Colonic mucosa (tissue), 4 donors: ENCODE measurements around the gene POLR3GL. TPM values are rescaled to one million over a fixed set of nuclear protein-coding genes. Genes with fewer than 3 reads are reported as not detected.

Experiments
- DNase-seq: peaks from one replicate; pipeline ENCODE4 v3.0.0-alpha.2; 2020
- H3K27ac ChIP-seq: fragments of 200-600 bp; one replicate; pipeline ENCODE4 v1.8.0; 2021
- H3K27me3 ChIP-seq: fragments of 200-600 bp; one replicate; pipeline ENCODE4 v1.8.0; 2021
- H3K36me3 ChIP-seq: fragments of 200-600 bp; one replicate; pipeline ENCODE4 v1.8.0; 2021
- H3K4me1 ChIP-seq: fragments of 200-600 bp; one replicate; pipeline ENCODE4 v1.8.0; 2021; ENCODE audit warnings: mild to moderate bottlenecking
- H3K4me3 ChIP-seq: fragments of 200-600 bp; one replicate; pipeline ENCODE4 v1.8.0; 2021
- H3K9ac ChIP-seq, 2 donors: one replicate each; pipeline ENCODE4 v1.7.0; 2013; ENCODE audit warnings: control low read depth in 2 of 2, low read depth in 2 of 2, low read length in 2 of 2
- H3K9me3 ChIP-seq: fragments of 200-600 bp; one replicate; pipeline ENCODE4 v1.8.0; 2021
- intact Hi-C: fragments of 100-400 bp; cut with DNase I; formaldehyde crosslinking; loops from one replicate; pipeline ENCODE4 v1.14.1; 2022
- total RNA-seq, 2 donors: library from RNA; stranded (reverse); fragmentation: NEBNext Ultra II Directional in 1 of 2; extraction: Animal tissue kit (Norgen Biotek cat#: 25700) in 1 of 2; gene quantifications; one replicate each; pipeline ENCODE4 v1.2.1, GENCODE V29; 2021
- TF ChIP-seq, protein P1 (sequence below): fragments of 200-600 bp; IDR thresholded peaks from one replicate; pipeline ENCODE4 v1.8.0; 2022; ENCODE audit warnings: antibody characterized with exemption, mild to moderate bottlenecking
- donor health status: healthy.
- donor health status: DM: no; HTN: no; CAD: no.
- donor health status: DM: no; HTN: no; CAD: no.

Gene POLR3GL
- total RNA-seq, 2 donors from 2014 or later: 12.6 to 16.1 TPM

DNA sequence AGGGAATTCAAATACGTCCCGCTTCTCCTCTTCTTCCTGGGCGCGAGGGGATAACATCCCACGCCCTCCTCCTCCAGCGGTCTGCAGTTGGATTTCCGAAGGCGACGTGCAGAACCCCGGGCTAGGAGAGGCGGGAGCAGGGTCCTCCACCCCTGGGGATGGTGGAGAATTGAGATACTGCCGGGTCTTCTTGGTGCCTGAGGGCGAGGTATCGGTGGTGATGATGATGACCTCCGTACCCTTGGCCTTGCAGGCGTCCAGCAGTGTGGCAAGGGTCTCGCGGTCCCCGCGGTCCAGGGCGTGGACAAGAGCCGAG, 3.4 kb upstream of the POLR3GL start:
- no peak for DNase-seq
- TF ChIP-seq, protein P1, sequence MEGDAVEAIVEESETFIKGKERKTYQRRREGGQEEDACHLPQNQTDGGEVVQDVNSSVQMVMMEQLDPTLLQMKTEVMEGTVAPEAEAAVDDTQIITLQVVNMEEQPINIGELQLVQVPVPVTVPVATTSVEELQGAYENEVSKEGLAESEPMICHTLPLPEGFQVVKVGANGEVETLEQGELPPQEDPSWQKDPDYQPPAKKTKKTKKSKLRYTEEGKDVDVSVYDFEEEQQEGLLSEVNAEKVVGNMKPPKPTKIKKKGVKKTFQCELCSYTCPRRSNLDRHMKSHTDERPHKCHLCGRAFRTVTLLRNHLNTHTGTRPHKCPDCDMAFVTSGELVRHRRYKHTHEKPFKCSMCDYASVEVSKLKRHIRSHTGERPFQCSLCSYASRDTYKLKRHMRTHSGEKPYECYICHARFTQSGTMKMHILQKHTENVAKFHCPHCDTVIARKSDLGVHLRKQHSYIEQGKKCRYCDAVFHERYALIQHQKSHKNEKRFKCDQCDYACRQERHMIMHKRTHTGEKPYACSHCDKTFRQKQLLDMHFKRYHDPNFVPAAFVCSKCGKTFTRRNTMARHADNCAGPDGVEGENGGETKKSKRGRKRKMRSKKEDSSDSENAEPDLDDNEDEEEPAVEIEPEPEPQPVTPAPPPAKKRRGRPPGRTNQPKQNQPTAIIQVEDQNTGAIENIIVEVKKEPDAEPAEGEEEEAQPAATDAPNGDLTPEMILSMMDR: no peak
- H3K27me3 ChIP-seq: peaks cover 25% of the 10 kb centered on the region
- H3K4me1 ChIP-seq: peaks cover 6% of the 10 kb centered on the region
- H3K36me3 ChIP-seq: no peaks in the 10 kb centered on the region
- intact Hi-C loops: no loop called here
- H3K4me3 ChIP-seq: peak overlapping the region; percentile 34
- no peaks in the 10 kb centered on the region for H3K9me3 ChIP-seq
- peak overlapping the region; percentile 65 for H3K27ac ChIP-seq
- H3K9ac ChIP-seq: peak overlapping the region; percentile 61 to 70

DNA sequence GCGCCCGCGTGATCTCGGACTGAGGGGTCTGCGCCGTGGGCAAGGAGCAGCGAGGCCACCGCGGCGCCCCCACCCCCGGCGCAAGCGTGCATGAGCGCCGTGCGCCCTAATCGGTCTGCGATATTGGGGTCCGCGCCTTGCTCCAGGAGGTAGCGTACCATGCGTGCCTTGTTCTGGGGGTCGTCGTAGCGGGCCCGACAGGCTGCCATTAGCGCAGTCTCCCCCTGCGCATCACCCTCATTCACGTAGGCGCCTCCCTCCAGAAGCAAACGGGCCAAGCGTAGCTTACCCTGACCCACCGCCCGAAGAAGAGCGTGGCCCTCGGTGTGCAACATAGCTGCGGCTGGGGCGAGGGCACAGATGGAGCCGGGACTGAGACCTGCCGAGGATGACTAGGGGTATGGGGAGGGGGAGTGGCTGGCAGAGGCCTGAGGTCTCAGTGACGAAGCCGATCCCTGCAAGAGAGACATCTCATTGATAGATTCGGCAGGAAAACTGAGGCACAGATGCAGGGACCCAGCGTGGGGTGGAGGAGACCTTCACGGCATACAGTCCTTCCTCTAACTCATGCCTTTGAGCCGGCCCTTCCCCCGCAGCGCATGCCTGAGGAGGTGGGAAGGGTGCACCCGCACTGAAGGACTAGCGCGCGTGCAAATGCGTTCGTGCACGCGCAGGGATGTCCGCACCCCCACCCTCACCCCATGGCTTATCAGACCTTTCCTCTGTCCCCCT, 2.9 kb upstream of the POLR3GL start:
- H3K9ac ChIP-seq: peak overlapping the region; percentile 61 to 70
- no peaks in the 10 kb centered on the region for H3K9me3 ChIP-seq
- no peak overlapping the region for H3K27ac ChIP-seq
- H3K27me3 ChIP-seq: peaks cover 25% of the 10 kb centered on the region
- peak overlapping the region; percentile 34 for H3K4me3 ChIP-seq
- peaks cover 6% of the 10 kb centered on the region for H3K4me1 ChIP-seq
- intact Hi-C loops: no loop called here
- TF ChIP-seq, protein P1: no peak
- peak; percentile 64 for DNase-seq
- H3K36me3 ChIP-seq: no peaks in the 10 kb centered on the region

DNA sequence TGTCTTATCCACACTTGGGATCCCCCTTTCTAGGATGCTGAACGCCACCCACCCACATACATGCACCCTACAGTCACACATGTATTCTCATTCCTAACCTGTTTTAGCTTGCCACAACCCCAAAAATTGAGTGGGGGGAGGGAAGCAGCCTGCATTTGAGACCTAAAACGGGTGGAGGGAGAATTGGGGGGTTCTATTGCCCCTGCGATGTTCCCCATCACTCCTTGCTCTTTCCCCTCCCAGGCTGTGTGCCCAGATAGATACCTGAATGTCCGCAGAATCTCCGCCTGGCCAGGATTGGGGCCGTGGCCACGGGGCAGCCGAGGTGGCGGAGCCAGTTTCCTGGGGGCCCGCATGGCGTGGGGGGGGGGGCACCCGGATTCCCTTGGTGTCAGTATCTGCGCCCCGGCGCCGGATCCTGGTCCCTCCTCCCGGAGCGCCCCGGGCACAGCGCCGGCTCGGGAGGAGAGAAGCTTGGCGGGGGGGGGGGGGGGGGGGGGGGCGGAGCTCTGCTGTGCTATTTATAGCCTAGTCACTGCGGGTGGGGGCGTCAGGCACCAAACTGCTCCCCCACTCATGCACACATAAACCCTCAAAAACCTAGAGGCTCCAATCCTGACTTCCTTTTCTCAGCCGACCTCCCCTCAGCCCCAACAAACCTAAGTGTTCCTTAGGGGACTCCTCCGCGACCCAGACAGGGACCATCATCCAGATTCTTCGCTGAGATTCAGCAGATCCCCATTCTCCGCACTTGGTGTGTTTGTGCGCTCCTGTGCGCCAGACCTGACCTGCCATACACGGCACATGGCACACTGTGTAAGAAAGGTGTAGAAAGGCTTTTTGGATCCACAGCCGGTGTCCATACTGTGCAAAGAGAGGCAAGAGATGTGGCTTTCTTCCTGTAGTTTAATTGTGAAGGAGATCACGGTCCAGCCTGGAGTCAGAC, 2.1 kb upstream of the POLR3GL start:
- DNase-seq: no peak
- no peaks in the 10 kb centered on the region for H3K9me3 ChIP-seq
- H3K9ac ChIP-seq: peak overlapping the region; percentile 61 to 70
- peak overlapping the region; percentile 34 for H3K4me3 ChIP-seq
- peaks cover 25% of the 10 kb centered on the region for H3K27me3 ChIP-seq
- no peaks in the 10 kb centered on the region for H3K36me3 ChIP-seq
- H3K4me1 ChIP-seq: peaks cover 6% of the 10 kb centered on the region
- intact Hi-C loops: no loop called here
- TF ChIP-seq, protein P1: no peak
- no peak overlapping the region for H3K27ac ChIP-seq

DNA sequence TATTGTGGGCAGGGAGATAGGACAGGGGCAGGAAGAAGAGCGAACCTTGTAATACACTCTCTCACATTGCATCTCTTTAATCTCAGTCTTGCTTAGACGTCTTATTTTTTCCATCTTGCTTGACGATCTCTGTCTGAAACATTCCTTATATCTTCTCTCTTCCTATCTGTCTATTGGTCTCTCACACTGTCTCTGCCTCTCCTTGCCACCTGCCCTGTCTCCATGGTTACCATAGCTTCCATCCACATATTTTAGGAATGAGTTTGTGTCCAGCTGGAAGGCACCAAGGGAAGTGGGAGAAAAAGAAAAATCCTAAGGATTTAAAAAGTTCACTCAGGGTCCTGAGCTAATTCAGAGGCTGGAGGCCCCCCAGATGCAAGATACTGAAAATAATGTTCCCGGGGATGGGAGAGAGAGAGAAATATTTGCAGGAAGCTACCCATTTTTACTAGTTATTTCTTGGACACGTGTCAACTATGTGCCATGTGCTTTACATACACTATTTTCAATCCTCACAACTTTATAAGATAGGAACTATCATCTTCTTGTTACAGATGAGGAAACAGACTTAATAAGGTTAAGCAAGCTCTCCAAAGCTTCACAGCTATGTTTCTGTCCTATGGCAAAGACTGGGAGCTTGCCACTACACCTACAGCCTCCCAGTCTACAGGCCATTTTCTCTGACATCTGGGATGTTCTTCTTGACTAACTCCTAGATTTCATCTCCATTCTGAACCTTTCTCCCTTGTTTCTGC, 1.0 kb upstream of the POLR3GL start:
- intact Hi-C loops: no loop called here
- no peak for DNase-seq
- peak overlapping the region; percentile 64 for H3K27ac ChIP-seq
- H3K9me3 ChIP-seq: no peaks in the 10 kb centered on the region
- no peaks in the 10 kb centered on the region for H3K36me3 ChIP-seq
- H3K4me3 ChIP-seq: peak overlapping the region; percentile 48
- H3K4me1 ChIP-seq: peaks cover 6% of the 10 kb centered on the region
- TF ChIP-seq, protein P1: no peak
- H3K9ac ChIP-seq: peak overlapping the region; percentile 53 to 86
- peaks cover 25% of the 10 kb centered on the region for H3K27me3 ChIP-seq

DNA sequence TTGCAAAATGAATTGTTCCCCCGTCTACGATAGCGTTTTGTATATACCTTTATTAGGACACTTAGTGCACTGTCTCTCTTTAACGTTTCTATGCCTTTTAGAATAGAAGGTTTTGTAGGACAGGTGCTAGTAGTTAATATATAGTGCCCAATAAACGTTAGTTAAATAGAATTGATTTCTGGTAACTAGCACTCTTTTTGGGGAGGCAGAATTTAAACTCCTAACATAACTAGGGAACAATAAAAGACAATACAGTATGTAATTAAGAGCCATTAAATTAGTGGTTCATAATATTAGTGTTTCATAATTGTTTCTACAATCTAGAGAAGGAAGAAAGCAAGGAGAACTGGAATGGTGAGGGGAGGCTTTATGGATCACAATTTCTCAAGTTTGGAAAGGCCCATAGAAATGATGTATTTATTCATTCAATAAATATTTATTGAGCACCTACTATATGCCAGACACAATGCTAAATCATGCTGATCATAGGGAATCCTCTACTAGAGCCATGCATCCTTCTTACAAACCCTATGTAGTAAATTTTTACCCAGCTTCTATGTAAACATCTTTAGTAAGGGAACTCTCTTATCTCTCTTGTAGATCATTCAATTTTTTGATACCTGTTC, 742 bp downstream of the POLR3GL start:
- Histone ChIP-seq H3K9ac (peak overlapping the region; percentile 57 to 86), H3K27me3 (peaks cover 18% of the 10 kb centered on the region), H3K4me3 (peak overlapping the region; percentile 48), H3K4me1 (peaks cover 6% of the 10 kb centered on the region), H3K27ac (peak overlapping the region; percentile 64), H3K9me3 (no peaks in the 10 kb centered on the region), H3K36me3 (no peaks in the 10 kb centered on the region)
- TF ChIP-seq, protein P1: no peak
- intact Hi-C loops: no loop called here
- DNase-seq: no peak
